NCI-H748 (cell line): ENCODE measurements around the gene RAP1GDS1.

ENCODE experiments used
- DNase-seq: peaks from one replicate; lab custom pipeline; 2025; ENCODE audit not compliant: unreplicated experiment; lab: John Stamatoyannopoulos, UW

RAP1GDS1 gene

GRCh38 chr4:98260579-98261404, at the start of gene RAP1GDS1:
Gene RAP1GDS1 (plus strand): TSS chr4:98261384. CDS start chr4:98261566, 182 bp downstream.
- peak; percentile 94 for DNase-seq

- no peak for DNase-seq
Observed at GRCh38 chr4:98222306-98222705, 38.9 kb upstream of the RAP1GDS1 start.

- no peak for DNase-seq
Observed at GRCh38 chr4:98226396-98226795, 34.8 kb upstream of the RAP1GDS1 start.

- DNase-seq: no peak
Observed at GRCh38 chr4:98230961-98231360, 30.2 kb upstream of the RAP1GDS1 start.

GRCh38 chr4:98232202-98232601, 29.0 kb upstream of the RAP1GDS1 start:
- DNase-seq: no peak

- DNase-seq: no peak
Observed at GRCh38 chr4:98237204-98237603, 24.0 kb upstream of the RAP1GDS1 start.

- DNase-seq: no peak
Observed at GRCh38 chr4:98242063-98242462, 19.1 kb upstream of the RAP1GDS1 start.

GRCh38 chr4:98242538-98242937, 18.6 kb upstream of the RAP1GDS1 start:
- DNase-seq: no peak

- no peak for DNase-seq
Observed at GRCh38 chr4:98245226-98245625, 16.0 kb upstream of the RAP1GDS1 start.

- DNase-seq: no peak
Observed at GRCh38 chr4:98248934-98249333, 12.2 kb upstream of the RAP1GDS1 start.

GRCh38 chr4:98249831-98250230, 11.4 kb upstream of the RAP1GDS1 start:
- no peak for DNase-seq

GRCh38 chr4:98253499-98253898, 7.7 kb upstream of the RAP1GDS1 start:
- DNase-seq: no peak

GRCh38 chr4:98260047-98260578, 1.1 kb upstream of the RAP1GDS1 start:
- peak; percentile 68 for DNase-seq

- DNase-seq: peak; percentile 65
Observed at GRCh38 chr4:98261405-98262291, 464 bp downstream of the RAP1GDS1 start.

- DNase-seq: no peak
Observed at GRCh38 chr4:98262431-98262830, 1.2 kb downstream of the RAP1GDS1 start.

- no peak for DNase-seq
Observed at GRCh38 chr4:98267498-98267897, 6.3 kb downstream of the RAP1GDS1 start.

- DNase-seq: no peak
Observed at GRCh38 chr4:98275145-98275544, 14.0 kb downstream of the RAP1GDS1 start.

- DNase-seq: no peak
Observed at GRCh38 chr4:98283219-98284189, 22.3 kb downstream of the RAP1GDS1 start.

GRCh38 chr4:98284640-98285046, 23.5 kb downstream of the RAP1GDS1 start:
- DNase-seq: peak; percentile 0

- DNase-seq: no peak
Observed at GRCh38 chr4:98285676-98286075, 24.5 kb downstream of the RAP1GDS1 start.
